Activated CD8-positive, alpha-beta memory T cell treated with anti-CD3 and anti-CD28 coated beads, Interleukin-2, amount 50 U/mL, for 48 hours (primary cell): ENCODE measurements around the gene GAS6.

Experiments
- DNase-seq: peaks from one replicate; pipeline ENCODE4 v3.0.0-alpha.2; 2020

The GAS6 gene

GRCh38 chr13:113863524-113864272 lies at the start of gene GAS6:
TSS of gene GAS6 (minus strand) at chr13:113864076. CDS start at chr13:113863920, 156 bp downstream.
- DNase-seq = peak; percentile 63

GRCh38 chr13:113913408-113913807 lies 49.5 kb upstream of the GAS6 start:
- peak; percentile 47 for DNase-seq

GRCh38 chr13:113912596-113912995 lies 48.7 kb upstream of the GAS6 start:
- DNase-seq = no peak

GRCh38 chr13:113907635-113908617 lies 44.0 kb upstream of the GAS6 start:
- DNase-seq = no peak

- DNase-seq = peak; percentile 40
Observed at GRCh38 chr13:113906571-113906970, 42.7 kb upstream of the GAS6 start.

- no peak for DNase-seq
Observed at GRCh38 chr13:113905942-113906341, 42.1 kb upstream of the GAS6 start.

- no peak for DNase-seq
Observed at GRCh38 chr13:113905018-113905417, 41.1 kb upstream of the GAS6 start.

- peak; percentile 45 for DNase-seq
Observed at GRCh38 chr13:113904411-113904810, 40.5 kb upstream of the GAS6 start.

- DNase-seq = no peak
Observed at GRCh38 chr13:113903912-113904311, 40.0 kb upstream of the GAS6 start.

GRCh38 chr13:113902986-113903775 lies 39.3 kb upstream of the GAS6 start:
- no peak for DNase-seq

- no peak for DNase-seq
Observed at GRCh38 chr13:113902481-113902880, 38.6 kb upstream of the GAS6 start.

- no peak for DNase-seq
Observed at GRCh38 chr13:113901642-113902041, 37.8 kb upstream of the GAS6 start.

GRCh38 chr13:113901231-113901630 lies 37.4 kb upstream of the GAS6 start:
- no peak for DNase-seq

- DNase-seq = no peak
Observed at GRCh38 chr13:113900646-113901045, 36.8 kb upstream of the GAS6 start.

- DNase-seq = no peak
Observed at GRCh38 chr13:113898391-113898790, 34.5 kb upstream of the GAS6 start.

- DNase-seq = no peak
Observed at GRCh38 chr13:113897966-113898365, 34.1 kb upstream of the GAS6 start.

GRCh38 chr13:113897161-113897560 lies 33.3 kb upstream of the GAS6 start:
- no peak for DNase-seq

- DNase-seq = no peak
Observed at GRCh38 chr13:113895436-113895835, 31.6 kb upstream of the GAS6 start.

GRCh38 chr13:113890774-113891480 lies 27.1 kb upstream of the GAS6 start:
- DNase-seq = no peak

- DNase-seq = no peak
Observed at GRCh38 chr13:113889467-113889866, 25.6 kb upstream of the GAS6 start.

GRCh38 chr13:113888701-113889330 lies 24.9 kb upstream of the GAS6 start:
- DNase-seq = no peak

- no peak for DNase-seq
Observed at GRCh38 chr13:113887700-113888201, 23.9 kb upstream of the GAS6 start.
